HEK293 (cell line): ENCODE measurements around the gene LNPEP.

Source experiments
- CTCF ChIA-PET: fragments of 350-600 bp; formaldehyde crosslinking; extraction: SDS; loops from one replicate; lab custom pipeline; 2021; ENCODE audit warnings: antibody characterized with exemption; lab: Yijun Ruan, JAX
- POLR2A ChIA-PET: fragments of 300-600 bp; formaldehyde crosslinking; extraction: SDS; loops from one replicate; lab custom pipeline; 2020; ENCODE audit warnings: antibody characterized with exemption, inconsistent platforms; lab: Yijun Ruan, JAX
- H3K27ac ChIP-seq: fragments of 200-500 bp; sonication (Bioruptor generic); 2 replicates; pipeline ENCODE4 v1.5.1; 2014; ENCODE audit warnings: low read depth, low read length, control low read depth, inconsistent platforms; ENCODE audit errors: extremely low read depth
- H3K36me3 ChIP-seq, 2 experiments: fragments of 200-500 bp in 1 of 2; sonication (Bioruptor generic) in 1 of 2; 1 replicate in 1 of 2; 2 replicates in 1 of 2; pipeline ENCODE4 v1.5.1; 2014 to 2017; ENCODE audit warnings: inconsistent platforms in 2 of 2, low read length in 2 of 2; ENCODE audit not compliant: control insufficient read depth in 2 of 2, insufficient read depth in 1 of 2
- H3K4me1 ChIP-seq: fragments of 200-500 bp; sonication (Bioruptor generic); 2 replicates; pipeline ENCODE4 v1.5.1; 2014; ENCODE audit warnings: mild to moderate bottlenecking, low read length, inconsistent platforms; ENCODE audit not compliant: control insufficient read depth, insufficient read depth
- H3K4me3 ChIP-seq: 2 replicates; pipeline ENCODE4 v1.5.1; 2011; ENCODE audit warnings: low read depth, mild to moderate bottlenecking, control low read depth, low read length, moderate library complexity
- H3K9me3 ChIP-seq: fragments of 200-500 bp; sonication (Bioruptor generic); 2 replicates; pipeline ENCODE4 v1.5.1; 2014; ENCODE audit warnings: low read depth, low read length, inconsistent platforms; ENCODE audit not compliant: control insufficient read depth, insufficient read depth
- MYNN ChIP-seq: fragments of 450-650 bp; formaldehyde crosslinking; IDR thresholded peaks from 2 replicates; pipeline ENCODE4 v1.5.1; 2016; ENCODE audit warnings: missing biosample characterization, missing genetic modification characterization, borderline replicate concordance
- SCRT2 ChIP-seq: fragments of 450-650 bp; formaldehyde crosslinking; IDR thresholded peaks from 2 replicates; pipeline ENCODE4 v1.5.1; 2016; ENCODE audit warnings: missing biosample characterization, missing genetic modification characterization
- ZBTB17 ChIP-seq: fragments of 450-650 bp; formaldehyde crosslinking; IDR thresholded peaks from 2 replicates; pipeline ENCODE4 v1.5.1; 2016; ENCODE audit warnings: missing biosample characterization, missing genetic modification characterization
- ZBTB20 ChIP-seq: fragments of 450-650 bp; formaldehyde crosslinking; IDR thresholded peaks from 2 replicates; pipeline ENCODE4 v1.5.1; 2016; ENCODE audit warnings: missing biosample characterization, missing genetic modification characterization
- ZBTB48 ChIP-seq: fragments of 450-650 bp; formaldehyde crosslinking; IDR thresholded peaks from 2 replicates; pipeline ENCODE4 v1.5.1; 2016; ENCODE audit warnings: missing biosample characterization, missing genetic modification characterization
- ZNF274 ChIP-seq, 2 experiments: fragments of 200-500 bp in 1 of 2; fragments of 450-650 bp in 1 of 2; sonication (Bioruptor generic) in 1 of 2; formaldehyde crosslinking in 1 of 2; IDR thresholded peaks; 2 replicates each; pipeline versions ENCODE4 v1.5.1 to v1.6.1; 2014 to 2016; ENCODE audit warnings: borderline replicate concordance in 1 of 2, inconsistent platforms in 1 of 2, low read length in 1 of 2, missing biosample characterization in 1 of 2, missing genetic modification characterization in 1 of 2
- ZNF341 ChIP-seq: fragments of 450-650 bp; formaldehyde crosslinking; IDR thresholded peaks from 2 replicates; pipeline ENCODE4; 2016; ENCODE audit warnings: low read depth, missing biosample characterization, missing genetic modification characterization
- ZNF555 ChIP-seq: fragments of 450-650 bp; formaldehyde crosslinking; conservative IDR thresholded peaks from 2 replicates; pipeline ENCODE4 v1.5.1; 2017; ENCODE audit warnings: missing biosample characterization, mild to moderate bottlenecking, missing genetic modification characterization, inconsistent platforms
- ZNF558 ChIP-seq: fragments of 450-650 bp; formaldehyde crosslinking; IDR thresholded peaks from 2 replicates; pipeline ENCODE4 v1.5.1; 2016; ENCODE audit warnings: missing biosample characterization, missing genetic modification characterization
- ZNF596 ChIP-seq: fragments of 450-650 bp; IDR thresholded peaks from 2 replicates; pipeline ENCODE4 v1.5.0; 2018; ENCODE audit warnings: missing biosample characterization, mild to moderate bottlenecking, missing genetic modification characterization, moderate library complexity
- ZNF629 ChIP-seq: fragments of 450-650 bp; formaldehyde crosslinking; IDR thresholded peaks from 2 replicates; pipeline ENCODE4 v1.5.1; 2017; ENCODE audit warnings: missing biosample characterization, missing genetic modification characterization
- ZNF76 ChIP-seq: fragments of 450-650 bp; formaldehyde crosslinking; IDR thresholded peaks from 2 replicates; pipeline ENCODE4; 2016; ENCODE audit warnings: low read depth, missing biosample characterization, missing genetic modification characterization, borderline replicate concordance
- ZNF777 ChIP-seq: fragments of 450-650 bp; formaldehyde crosslinking; IDR thresholded peaks from 2 replicates; pipeline ENCODE4 v1.5.1; 2017; ENCODE audit warnings: missing biosample characterization, missing genetic modification characterization, borderline replicate concordance
- ZSCAN23 ChIP-seq: fragments of 450-650 bp; formaldehyde crosslinking; IDR thresholded peaks from 2 replicates; pipeline ENCODE4 v1.5.1; 2016; ENCODE audit warnings: missing biosample characterization, missing genetic modification characterization
- TF ChIP-seq, protein P1 (sequence below): fragments of 450-650 bp; formaldehyde crosslinking; IDR thresholded peaks from 2 replicates; pipeline ENCODE4 v1.5.1; 2017; ENCODE audit warnings: missing biosample characterization, missing genetic modification characterization
- TF ChIP-seq, protein P2 (sequence below): fragments of 450-650 bp; formaldehyde crosslinking; IDR thresholded peaks from 2 replicates; pipeline ENCODE4 v1.5.1; 2016; ENCODE audit warnings: missing biosample characterization, missing genetic modification characterization
- TF ChIP-seq, protein P3 (sequence below): fragments of 450-650 bp; formaldehyde crosslinking; conservative IDR thresholded peaks from 2 replicates; pipeline ENCODE4 v1.5.1; 2016; ENCODE audit warnings: low read depth, missing biosample characterization, missing genetic modification characterization

LNPEP gene

DNA sequence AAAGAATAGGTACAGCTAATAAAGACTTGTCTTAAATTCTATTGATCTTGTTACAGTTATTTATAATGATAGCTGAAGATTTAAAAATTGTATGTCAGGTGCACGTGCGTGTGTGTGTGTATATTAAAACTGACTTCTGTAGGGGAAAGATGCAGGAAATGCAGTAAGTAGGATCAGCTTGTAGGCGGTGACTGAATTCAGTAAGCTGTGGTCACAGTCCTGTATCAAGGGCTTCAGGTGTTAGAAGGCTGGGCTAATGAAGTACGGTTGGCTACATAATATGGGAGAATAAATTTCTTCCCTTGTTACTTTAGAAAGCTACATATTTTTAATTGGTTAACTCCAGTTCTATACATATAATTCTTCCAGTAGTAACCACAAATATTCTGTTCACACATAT lies 54.2 kb downstream of the LNPEP start:
- Histone ChIP-seq H3K4me3 (no peak overlapping the region), H3K27ac (no peak overlapping the region), H3K36me3 (peaks cover 13 to 40% of the 10 kb centered on the region in 2 experiments), H3K4me1 (no peaks in the 10 kb centered on the region), H3K9me3 (no peaks in the 10 kb centered on the region)
- ChIA-PET POLR2A (no interaction called here), CTCF (interaction anchor here (0.6 to 0.7 kb wide), 2 partner anchors 121 to 257 kb away, joined by 3 read pairs; no protein-coding TSS in a partner anchor)
- TF ChIP-seq ZNF76 (tag by site-specific recombination) (no peak), ZNF596 (tag by site-specific recombination) (no peak), ZBTB48 (tag by site-specific recombination) (no peak), ZNF274 (IDR thresholded peaks at IDR 0.05; ENCODE audit: low read length) (no peak), ZNF274 (tag by site-specific recombination; IDR thresholded peaks at IDR 0.05; ENCODE audit: borderline replicate concordance) (no peak), MYNN (no peak), ZNF341 (tag by site-specific recombination) (no peak), ZSCAN23 (tag by site-specific recombination) (no peak), ZNF558 (tag by site-specific recombination) (no peak), ZNF629 (tag by site-specific recombination) (no peak), ZBTB20 (tag by site-specific recombination) (no peak), ZNF777 (no peak), ZNF555 (tag by site-specific recombination) (no peak)
- TF ChIP-seq, protein P1, sequence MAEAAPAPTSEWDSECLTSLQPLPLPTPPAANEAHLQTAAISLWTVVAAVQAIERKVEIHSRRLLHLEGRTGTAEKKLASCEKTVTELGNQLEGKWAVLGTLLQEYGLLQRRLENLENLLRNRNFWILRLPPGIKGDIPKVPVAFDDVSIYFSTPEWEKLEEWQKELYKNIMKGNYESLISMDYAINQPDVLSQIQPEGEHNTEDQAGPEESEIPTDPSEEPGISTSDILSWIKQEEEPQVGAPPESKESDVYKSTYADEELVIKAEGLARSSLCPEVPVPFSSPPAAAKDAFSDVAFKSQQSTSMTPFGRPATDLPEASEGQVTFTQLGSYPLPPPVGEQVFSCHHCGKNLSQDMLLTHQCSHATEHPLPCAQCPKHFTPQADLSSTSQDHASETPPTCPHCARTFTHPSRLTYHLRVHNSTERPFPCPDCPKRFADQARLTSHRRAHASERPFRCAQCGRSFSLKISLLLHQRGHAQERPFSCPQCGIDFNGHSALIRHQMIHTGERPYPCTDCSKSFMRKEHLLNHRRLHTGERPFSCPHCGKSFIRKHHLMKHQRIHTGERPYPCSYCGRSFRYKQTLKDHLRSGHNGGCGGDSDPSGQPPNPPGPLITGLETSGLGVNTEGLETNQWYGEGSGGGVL (tag by site-specific recombination): no peak
- TF ChIP-seq, protein P2, sequence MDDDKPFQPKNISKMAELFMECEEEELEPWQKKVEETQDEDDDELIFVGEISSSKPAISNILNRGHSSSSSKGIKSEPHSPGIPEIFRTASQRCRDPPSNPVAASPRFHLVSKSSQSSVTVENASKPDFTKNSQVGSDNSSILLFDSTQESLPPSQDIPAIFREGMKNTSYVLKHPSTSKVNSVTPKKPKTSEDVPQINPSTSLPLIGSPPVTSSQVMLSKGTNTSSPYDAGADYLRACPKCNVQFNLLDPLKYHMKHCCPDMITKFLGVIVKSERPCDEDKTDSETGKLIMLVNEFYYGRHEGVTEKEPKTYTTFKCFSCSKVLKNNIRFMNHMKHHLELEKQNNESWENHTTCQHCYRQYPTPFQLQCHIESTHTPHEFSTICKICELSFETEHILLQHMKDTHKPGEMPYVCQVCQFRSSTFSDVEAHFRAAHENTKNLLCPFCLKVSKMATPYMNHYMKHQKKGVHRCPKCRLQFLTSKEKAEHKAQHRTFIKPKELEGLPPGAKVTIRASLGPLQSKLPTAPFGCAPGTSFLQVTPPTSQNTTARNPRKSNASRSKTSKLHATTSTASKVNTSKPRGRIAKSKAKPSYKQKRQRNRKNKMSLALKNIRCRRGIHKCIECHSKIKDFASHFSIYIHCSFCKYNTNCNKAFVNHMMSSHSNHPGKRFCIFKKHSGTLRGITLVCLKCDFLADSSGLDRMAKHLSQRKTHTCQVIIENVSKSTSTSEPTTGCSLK (tag by site-specific recombination): no peak
- TF ChIP-seq, protein P3, sequence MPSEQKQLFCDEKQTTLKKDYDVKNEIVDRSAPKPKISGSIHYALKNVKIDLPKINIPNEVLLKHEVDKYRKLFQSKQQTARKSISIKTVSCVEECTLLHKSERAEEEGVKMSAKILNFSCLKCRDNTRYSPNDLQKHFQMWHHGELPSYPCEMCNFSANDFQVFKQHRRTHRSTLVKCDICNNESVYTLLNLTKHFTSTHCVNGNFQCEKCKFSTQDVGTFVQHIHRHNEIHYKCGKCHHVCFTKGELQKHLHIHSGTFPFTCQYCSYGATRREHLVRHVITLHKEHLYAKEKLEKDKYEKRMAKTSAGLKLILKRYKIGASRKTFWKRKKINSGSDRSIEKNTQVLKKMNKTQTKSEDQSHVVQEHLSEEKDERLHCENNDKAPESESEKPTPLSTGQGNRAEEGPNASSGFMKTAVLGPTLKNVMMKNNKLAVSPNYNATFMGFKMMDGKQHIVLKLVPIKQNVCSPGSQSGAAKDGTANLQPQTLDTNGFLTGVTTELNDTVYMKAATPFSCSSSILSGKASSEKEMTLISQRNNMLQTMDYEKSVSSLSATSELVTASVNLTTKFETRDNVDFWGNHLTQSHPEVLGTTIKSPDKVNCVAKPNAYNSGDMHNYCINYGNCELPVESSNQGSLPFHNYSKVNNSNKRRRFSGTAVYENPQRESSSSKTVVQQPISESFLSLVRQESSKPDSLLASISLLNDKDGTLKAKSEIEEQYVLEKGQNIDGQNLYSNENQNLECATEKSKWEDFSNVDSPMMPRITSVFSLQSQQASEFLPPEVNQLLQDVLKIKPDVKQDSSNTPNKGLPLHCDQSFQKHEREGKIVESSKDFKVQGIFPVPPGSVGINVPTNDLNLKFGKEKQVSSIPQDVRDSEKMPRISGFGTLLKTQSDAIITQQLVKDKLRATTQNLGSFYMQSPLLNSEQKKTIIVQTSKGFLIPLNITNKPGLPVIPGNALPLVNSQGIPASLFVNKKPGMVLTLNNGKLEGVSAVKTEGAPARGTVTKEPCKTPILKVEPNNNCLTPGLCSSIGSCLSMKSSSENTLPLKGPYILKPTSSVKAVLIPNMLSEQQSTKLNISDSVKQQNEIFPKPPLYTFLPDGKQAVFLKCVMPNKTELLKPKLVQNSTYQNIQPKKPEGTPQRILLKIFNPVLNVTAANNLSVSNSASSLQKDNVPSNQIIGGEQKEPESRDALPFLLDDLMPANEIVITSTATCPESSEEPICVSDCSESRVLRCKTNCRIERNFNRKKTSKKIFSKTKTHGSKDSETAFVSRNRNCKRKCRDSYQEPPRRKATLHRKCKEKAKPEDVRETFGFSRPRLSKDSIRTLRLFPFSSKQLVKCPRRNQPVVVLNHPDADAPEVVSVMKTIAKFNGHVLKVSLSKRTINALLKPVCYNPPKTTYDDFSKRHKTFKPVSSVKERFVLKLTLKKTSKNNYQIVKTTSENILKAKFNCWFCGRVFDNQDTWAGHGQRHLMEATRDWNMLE (tag by site-specific recombination): no peak

DNA sequence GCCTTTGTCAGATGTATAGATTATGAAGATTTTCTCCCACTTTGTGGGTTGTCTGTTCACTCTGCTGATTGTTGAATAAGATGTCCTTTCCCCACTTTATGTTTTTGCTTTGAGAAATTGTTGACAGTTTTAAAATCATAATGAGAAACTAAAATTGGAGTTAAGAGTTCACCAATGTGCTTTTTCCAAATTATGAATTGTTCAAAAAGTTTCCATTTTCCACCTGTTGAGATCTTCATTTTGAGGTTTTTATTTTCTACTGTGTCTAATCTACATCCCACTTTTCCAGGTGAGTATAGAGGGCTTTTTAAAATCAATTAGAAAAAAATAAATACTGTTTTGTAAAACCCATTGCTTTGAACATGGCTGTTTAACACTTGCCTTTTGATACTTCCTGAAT lies 55.8 kb downstream of the LNPEP start:
- H3K4me1 ChIP-seq: no peaks in the 10 kb centered on the region
- CTCF ChIA-PET: no interaction called here
- no peaks in the 10 kb centered on the region for H3K9me3 ChIP-seq
- POLR2A ChIA-PET: no interaction called here
- H3K4me3 ChIP-seq: no peak overlapping the region
- H3K36me3 ChIP-seq: peaks cover 13 to 32% of the 10 kb centered on the region in 2 experiments
- no peak overlapping the region for H3K27ac ChIP-seq
- peak; percentile 53; the same call in 1 of the 2 replicates for TF ChIP-seq SCRT2 (tag by site-specific recombination)
- TF ChIP-seq ZBTB17 (tag by site-specific recombination): no peak
